ENCODE results near the gene NCKAP1.

The NCKAP1 gene

DNA sequence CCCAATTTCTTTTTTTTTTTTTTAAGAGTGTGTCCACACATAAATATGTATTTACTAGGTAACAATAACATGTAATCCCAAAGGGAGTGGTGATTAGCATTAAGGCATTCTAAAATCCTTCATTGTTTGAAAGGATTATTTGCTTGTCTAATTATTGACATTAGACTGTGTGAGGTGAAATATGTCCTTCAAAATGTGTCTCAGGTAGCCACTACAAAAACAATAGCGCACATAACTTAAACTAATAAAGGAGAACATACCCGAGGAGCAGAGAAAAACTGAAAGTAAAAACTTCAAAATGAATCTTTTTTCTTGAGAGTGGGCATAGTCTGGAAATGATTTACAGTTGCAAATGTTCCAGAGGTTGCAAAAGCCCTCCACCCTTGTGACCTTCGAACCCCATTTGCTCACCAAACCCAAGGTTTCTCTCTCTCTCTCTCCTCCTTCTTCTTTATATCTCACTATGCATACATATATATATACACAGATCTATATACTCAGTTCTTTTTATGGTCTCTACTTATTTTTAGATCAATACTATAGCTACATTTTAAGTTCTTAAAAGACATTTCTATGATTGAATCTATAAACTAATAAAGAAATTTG, 147.4 kb downstream of the NCKAP1 start:
- H4K91ac ChIP-seq (ENCODE audit: low read depth, low read length, poor library complexity): no peak overlapping the region
- no peak overlapping the region for H3K18ac ChIP-seq (ENCODE audit: low read length)
- H3K79me1 ChIP-seq (ENCODE audit: low read depth, low read length): no peaks in the 10 kb centered on the region
- no peak overlapping the region for H4K8ac ChIP-seq (ENCODE audit: low read depth, low read length)
- no peak overlapping the region for H2BK15ac ChIP-seq (ENCODE audit: low read length)
- no peak overlapping the region for H2BK120ac ChIP-seq (ENCODE audit: low read depth, low read length)
- no peak overlapping the region for H2BK5ac ChIP-seq (ENCODE audit: low read length)
- H3K27ac ChIP-seq (replicated peaks; ENCODE audit: low read length): no peak overlapping the region
- no peak for DNase-seq (ENCODE audit: low spot score)
- H3K4me1 ChIP-seq (ENCODE audit: control insufficient read depth in 2 of 2, insufficient read depth in 1 of 2, low read depth in 1 of 2, low read length in 2 of 2): no peaks in the 10 kb centered on the region
- H3K9ac ChIP-seq (ENCODE audit: low read depth, low read length, poor library complexity): no peak overlapping the region
- H3K4ac ChIP-seq (ENCODE audit: low read length): no peak overlapping the region
- H2AK5ac ChIP-seq (ENCODE audit: low read depth, low read length): no peak overlapping the region
- no peak overlapping the region for H3K4me3 ChIP-seq (ENCODE audit: low read length in 2 of 2)
- H3K9me3 ChIP-seq (replicated peaks in 1 of 2; ENCODE audit: control insufficient read depth in 2 of 2, insufficient read depth in 1 of 2, low read depth in 1 of 2, low read length in 2 of 2): peaks cover 0 to 9% of the 10 kb centered on the region in 2 donors
- H3K23ac ChIP-seq (ENCODE audit: low read depth, low read length, poor library complexity): no peak overlapping the region
- H2BK12ac ChIP-seq (ENCODE audit: low read length): no peak overlapping the region
- WGBS, 2 donors (ENCODE audit: extremely low coverage in 2 of 2, insufficient read length in 2 of 2, insufficient replicate concordance in 1 of 2): no CpG with 5 or more reads among the region's 3 CpGs
- no peak overlapping the region for H3K14ac ChIP-seq (ENCODE audit: low read length)
- no peaks in the 10 kb centered on the region for H3K36me3 ChIP-seq (replicated peaks in 1 of 2; ENCODE audit: control insufficient read depth in 2 of 2, insufficient read depth in 2 of 2, low read length in 2 of 2)
- no peaks in the 10 kb centered on the region for H3K27me3 ChIP-seq (ENCODE audit: control insufficient read depth in 3 of 3, insufficient read depth in 3 of 3, low read depth in 1 of 3, low read length in 3 of 3)
- no peak overlapping the region for H3K4me2 ChIP-seq (ENCODE audit: insufficient read depth, low read length, poor library complexity, severe bottlenecking)
- H2AFZ ChIP-seq (ENCODE audit: low read length): no peak overlapping the region

DNA sequence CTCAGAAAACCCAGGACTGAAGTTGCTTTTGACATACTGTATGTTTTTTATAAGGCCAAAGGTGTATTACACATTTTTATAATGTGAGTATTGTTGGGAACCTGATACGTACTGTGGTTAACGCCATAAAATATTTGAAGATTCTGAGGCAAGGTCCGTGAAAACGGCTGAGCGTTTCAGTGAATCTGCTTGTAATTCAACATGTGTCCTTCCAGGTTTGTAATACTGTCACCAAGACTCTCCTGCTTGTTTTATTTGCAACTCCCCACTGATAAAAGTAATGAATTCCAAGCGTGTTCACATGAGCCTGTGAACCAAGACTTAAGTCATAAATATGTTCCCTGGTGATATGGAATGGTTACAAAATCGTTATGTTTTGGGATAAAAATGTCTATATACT, 148.0 kb downstream of the NCKAP1 start:
- no peak overlapping the region for H3K27ac ChIP-seq (replicated peaks; ENCODE audit: low read length)
- no peak overlapping the region for H3K14ac ChIP-seq (ENCODE audit: low read length)
- no peak overlapping the region for H2BK120ac ChIP-seq (ENCODE audit: low read depth, low read length)
- H2BK15ac ChIP-seq (ENCODE audit: low read length): no peak overlapping the region
- H3K27me3 ChIP-seq (ENCODE audit: control insufficient read depth in 3 of 3, insufficient read depth in 3 of 3, low read depth in 1 of 3, low read length in 3 of 3): no peaks in the 10 kb centered on the region
- H3K18ac ChIP-seq (ENCODE audit: low read length): no peak overlapping the region
- no peak overlapping the region for H4K91ac ChIP-seq (ENCODE audit: low read depth, low read length, poor library complexity)
- H2AK5ac ChIP-seq (ENCODE audit: low read depth, low read length): no peak overlapping the region
- WGBS, 2 donors (ENCODE audit: extremely low coverage in 2 of 2, insufficient read length in 2 of 2, insufficient replicate concordance in 1 of 2): no CpG with 5 or more reads among the region's 7 CpGs
- H3K9ac ChIP-seq (ENCODE audit: low read depth, low read length, poor library complexity): no peak overlapping the region
- H2BK5ac ChIP-seq (ENCODE audit: low read length): no peak overlapping the region
- no peaks in the 10 kb centered on the region for H3K4me1 ChIP-seq (ENCODE audit: control insufficient read depth in 2 of 2, insufficient read depth in 1 of 2, low read depth in 1 of 2, low read length in 2 of 2)
- no peak overlapping the region for H3K4me2 ChIP-seq (ENCODE audit: insufficient read depth, low read length, poor library complexity, severe bottlenecking)
- no peak overlapping the region for H3K4ac ChIP-seq (ENCODE audit: low read length)
- no peak overlapping the region for H3K23ac ChIP-seq (ENCODE audit: low read depth, low read length, poor library complexity)
- no peak for DNase-seq (ENCODE audit: low spot score)
- H4K8ac ChIP-seq (ENCODE audit: low read depth, low read length): no peak overlapping the region
- H3K4me3 ChIP-seq (ENCODE audit: low read length in 2 of 2): no peak overlapping the region
- H3K36me3 ChIP-seq (replicated peaks in 1 of 2; ENCODE audit: control insufficient read depth in 2 of 2, insufficient read depth in 2 of 2, low read length in 2 of 2): no peaks in the 10 kb centered on the region
- no peaks in the 10 kb centered on the region for H3K79me1 ChIP-seq (ENCODE audit: low read depth, low read length)
- no peak overlapping the region for H2AFZ ChIP-seq (ENCODE audit: low read length)
- peaks cover 0 to 9% of the 10 kb centered on the region in 2 donors for H3K9me3 ChIP-seq (replicated peaks in 1 of 2; ENCODE audit: control insufficient read depth in 2 of 2, insufficient read depth in 1 of 2, low read depth in 1 of 2, low read length in 2 of 2)
- no peak overlapping the region for H2BK12ac ChIP-seq (ENCODE audit: low read length)

DNA sequence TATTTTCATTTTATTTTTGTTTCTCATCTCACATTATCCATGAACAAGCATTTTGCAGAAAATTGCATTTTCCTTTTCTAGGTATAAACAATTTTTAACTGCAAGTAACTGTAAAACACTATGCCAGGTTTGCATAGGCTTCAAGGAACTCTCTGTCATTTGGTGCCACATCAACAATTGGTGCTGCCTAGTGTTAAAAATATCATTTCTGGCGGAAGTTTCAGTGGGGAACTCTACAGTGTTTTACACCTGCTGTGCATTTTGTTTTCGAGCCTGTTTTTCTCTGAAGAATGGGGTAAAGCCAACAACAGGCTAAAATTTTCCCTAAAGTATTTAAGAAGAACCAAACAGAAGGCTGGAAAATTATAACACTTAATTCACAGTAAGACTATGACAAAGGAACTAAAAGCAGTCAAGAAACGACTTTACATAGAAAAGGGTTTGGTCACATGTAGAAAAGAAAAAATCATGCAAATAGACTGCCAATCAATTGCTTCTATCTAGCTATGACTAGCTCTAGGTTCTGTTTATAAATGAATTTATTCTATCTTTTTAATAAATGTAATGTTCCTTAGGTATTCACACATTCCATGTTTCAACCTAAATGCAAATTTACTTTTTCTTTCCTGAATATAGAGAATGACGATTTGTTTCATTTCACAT, 150.4 kb downstream of the NCKAP1 start:
- H4K8ac ChIP-seq (ENCODE audit: low read depth, low read length): no peak overlapping the region
- H2BK5ac ChIP-seq (ENCODE audit: low read length): no peak overlapping the region
- no peak overlapping the region for H2BK15ac ChIP-seq (ENCODE audit: low read length)
- H3K14ac ChIP-seq (ENCODE audit: low read length): no peak overlapping the region
- H4K91ac ChIP-seq (ENCODE audit: low read depth, low read length, poor library complexity): no peak overlapping the region
- no peak overlapping the region for H2AK5ac ChIP-seq (ENCODE audit: low read depth, low read length)
- no peak overlapping the region for H3K4ac ChIP-seq (ENCODE audit: low read length)
- no peak overlapping the region for H3K23ac ChIP-seq (ENCODE audit: low read depth, low read length, poor library complexity)
- no peak overlapping the region for H2BK120ac ChIP-seq (ENCODE audit: low read depth, low read length)
- no peaks in the 10 kb centered on the region for H3K9me3 ChIP-seq (replicated peaks in 1 of 2; ENCODE audit: control insufficient read depth in 2 of 2, insufficient read depth in 1 of 2, low read depth in 1 of 2, low read length in 2 of 2)
- H3K4me3 ChIP-seq (ENCODE audit: low read length in 2 of 2): no peak overlapping the region
- H3K4me2 ChIP-seq (ENCODE audit: insufficient read depth, low read length, poor library complexity, severe bottlenecking): no peak overlapping the region
- H3K27ac ChIP-seq (replicated peaks; ENCODE audit: low read length): no peak overlapping the region
- no CpG with 5 or more reads among the region's 4 CpGs for WGBS, 2 donors (ENCODE audit: extremely low coverage in 2 of 2, insufficient read length in 2 of 2, insufficient replicate concordance in 1 of 2)
- no peak overlapping the region for H2AFZ ChIP-seq (ENCODE audit: low read length)
- no peaks in the 10 kb centered on the region for H3K36me3 ChIP-seq (replicated peaks in 1 of 2; ENCODE audit: control insufficient read depth in 2 of 2, insufficient read depth in 2 of 2, low read length in 2 of 2)
- H3K4me1 ChIP-seq (ENCODE audit: control insufficient read depth in 2 of 2, insufficient read depth in 1 of 2, low read depth in 1 of 2, low read length in 2 of 2): no peaks in the 10 kb centered on the region
- no peak overlapping the region for H3K18ac ChIP-seq (ENCODE audit: low read length)
- no peaks in the 10 kb centered on the region for H3K79me1 ChIP-seq (ENCODE audit: low read depth, low read length)
- DNase-seq (ENCODE audit: low spot score): no peak
- H3K9ac ChIP-seq (ENCODE audit: low read depth, low read length, poor library complexity): no peak overlapping the region
- H3K27me3 ChIP-seq (ENCODE audit: control insufficient read depth in 3 of 3, insufficient read depth in 3 of 3, low read depth in 1 of 3, low read length in 3 of 3): no peaks in the 10 kb centered on the region
- no peak overlapping the region for H2BK12ac ChIP-seq (ENCODE audit: low read length)

DNA sequence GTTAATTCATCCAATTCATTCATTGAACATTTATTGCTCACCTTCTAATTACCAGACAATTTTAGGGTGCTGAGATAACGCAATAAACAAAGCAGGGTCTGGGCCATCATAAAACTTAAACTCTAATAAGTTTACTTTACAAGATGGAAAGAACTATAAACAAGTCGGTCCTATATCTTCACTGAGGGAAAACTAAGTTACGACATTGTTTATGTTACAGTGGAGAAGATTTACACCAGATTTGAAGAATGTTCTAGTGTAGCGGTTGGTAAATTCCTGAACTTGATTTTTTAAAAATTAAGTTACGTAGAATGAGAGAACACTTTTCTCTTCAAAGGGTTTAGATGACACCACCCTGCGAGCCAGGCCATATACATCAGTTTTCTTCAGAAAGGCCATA, 151.2 kb downstream of the NCKAP1 start:
- H3K4ac ChIP-seq (ENCODE audit: low read length): no peak overlapping the region
- H2BK15ac ChIP-seq (ENCODE audit: low read length): no peak overlapping the region
- no peak overlapping the region for H2BK5ac ChIP-seq (ENCODE audit: low read length)
- no peak overlapping the region for H3K4me2 ChIP-seq (ENCODE audit: insufficient read depth, low read length, poor library complexity, severe bottlenecking)
- H3K27ac ChIP-seq (replicated peaks; ENCODE audit: low read length): no peak overlapping the region
- H4K91ac ChIP-seq (ENCODE audit: low read depth, low read length, poor library complexity): no peak overlapping the region
- no peak overlapping the region for H2AFZ ChIP-seq (ENCODE audit: low read length)
- no peak overlapping the region for H2BK120ac ChIP-seq (ENCODE audit: low read depth, low read length)
- no peak overlapping the region for H3K14ac ChIP-seq (ENCODE audit: low read length)
- no peak overlapping the region for H3K23ac ChIP-seq (ENCODE audit: low read depth, low read length, poor library complexity)
- no peak overlapping the region for H2BK12ac ChIP-seq (ENCODE audit: low read length)
- no peak overlapping the region for H3K9ac ChIP-seq (ENCODE audit: low read depth, low read length, poor library complexity)
- H3K4me3 ChIP-seq (ENCODE audit: low read length in 2 of 2): no peak overlapping the region
- no peaks in the 10 kb centered on the region for H3K4me1 ChIP-seq (ENCODE audit: control insufficient read depth in 2 of 2, insufficient read depth in 1 of 2, low read depth in 1 of 2, low read length in 2 of 2)
- no peaks in the 10 kb centered on the region for H3K9me3 ChIP-seq (replicated peaks in 1 of 2; ENCODE audit: control insufficient read depth in 2 of 2, insufficient read depth in 1 of 2, low read depth in 1 of 2, low read length in 2 of 2)
- no peaks in the 10 kb centered on the region for H3K36me3 ChIP-seq (replicated peaks in 1 of 2; ENCODE audit: control insufficient read depth in 2 of 2, insufficient read depth in 2 of 2, low read length in 2 of 2)
- H3K27me3 ChIP-seq (ENCODE audit: control insufficient read depth in 3 of 3, insufficient read depth in 3 of 3, low read depth in 1 of 3, low read length in 3 of 3): no peaks in the 10 kb centered on the region
- no CpG with 5 or more reads among the region's 6 CpGs for WGBS, 2 donors (ENCODE audit: extremely low coverage in 2 of 2, insufficient read length in 2 of 2, insufficient replicate concordance in 1 of 2)
- H4K8ac ChIP-seq (ENCODE audit: low read depth, low read length): no peak overlapping the region
- H3K18ac ChIP-seq (ENCODE audit: low read length): no peak overlapping the region
- no peaks in the 10 kb centered on the region for H3K79me1 ChIP-seq (ENCODE audit: low read depth, low read length)
- DNase-seq (ENCODE audit: low spot score): no peak
- no peak overlapping the region for H2AK5ac ChIP-seq (ENCODE audit: low read depth, low read length)
